Measurements from ENCODE around the gene USP11. TPM values are rescaled to one million over a fixed set of nuclear protein-coding genes. Genes with fewer than 3 reads are reported as not detected.

Gene USP11
- total and polyA plus RNA-seq, 7 donors: 4.9 to 37.7 (median 21.8) TPM

GRCh38 chrX:47201345-47201944, 31.4 kb upstream of the USP11 start:
- WGBS, 2 donors: 70 to 85% methylated on average over 9 of the region's 9 CpGs
- peak overlapping the region in 1 of 4 donors; percentile 62 for H3K27ac ChIP-seq
- intact Hi-C loops (cut with DNase I): no loop called here

GRCh38 chrX:47202316-47202715, 30.5 kb upstream of the USP11 start:
- TF ChIP-seq POLR2AphosphoS5 (IDR thresholded peaks at IDR 0.05): no peak
- no peak for TF ChIP-seq CTCF (IDR thresholded peaks at IDR 0.05)
- TF ChIP-seq EP300 (IDR thresholded peaks at IDR 0.05): no peak
- TF ChIP-seq POLR2A (IDR thresholded peaks at IDR 0.05): no peak
- peaks cover 0 to 19% (median 8%) of the 10 kb centered on the region in 4 donors for H3K4me1 ChIP-seq
- no peak overlapping the region for H3K4me3 ChIP-seq
- intact Hi-C loops (cut with DNase I): no loop called here
- H3K9me3 ChIP-seq: no peaks in the 10 kb centered on the region
- H3K27ac ChIP-seq: no peak overlapping the region
- WGBS, 2 donors: 97 to 98% methylated on average over 11 of the region's 11 CpGs
- DNase-seq: no peak
- H3K36me3 ChIP-seq: peaks cover 43 to 84% (median 67%) of the 10 kb centered on the region in 4 donors
- no peaks in the 10 kb centered on the region for H3K27me3 ChIP-seq

More at GRCh38 chrX:47201345-47201944, 31.4 kb upstream of the USP11 start:
- TF ChIP-seq POLR2A (IDR thresholded peaks at IDR 0.05): no peak
- TF ChIP-seq EP300 (IDR thresholded peaks at IDR 0.05): no peak
- peaks cover 0 to 27% (median 17%) of the 10 kb centered on the region in 4 donors for H3K4me1 ChIP-seq
- no peak overlapping the region for H3K4me3 ChIP-seq
- H3K9me3 ChIP-seq: no peaks in the 10 kb centered on the region
- DNase-seq: no peak
- peaks cover 43 to 76% (median 63%) of the 10 kb centered on the region in 4 donors for H3K36me3 ChIP-seq
- no peaks in the 10 kb centered on the region for H3K27me3 ChIP-seq

GRCh38 chrX:47202877-47203276, 29.9 kb upstream of the USP11 start:
- Histone ChIP-seq H3K27me3 (no peaks in the 10 kb centered on the region), H3K4me1 (peaks cover 0 to 13% (median 3%) of the 10 kb centered on the region in 4 donors), H3K4me3 (no peak overlapping the region), H3K9me3 (no peaks in the 10 kb centered on the region), H3K27ac (no peak overlapping the region), H3K36me3 (peaks cover 43 to 90% (median 70%) of the 10 kb centered on the region in 4 donors)
- TF ChIP-seq POLR2A (IDR thresholded peaks at IDR 0.05) (no peak), POLR2AphosphoS5 (IDR thresholded peaks at IDR 0.05) (no peak), CTCF (IDR thresholded peaks at IDR 0.05) (no peak), EP300 (IDR thresholded peaks at IDR 0.05) (no peak)
- WGBS, 2 donors: 61 to 83% methylated on average over 4 of the region's 4 CpGs
- intact Hi-C loops (cut with DNase I): no loop called here
- DNase-seq: no peak

- H3K36me3 ChIP-seq: peaks cover 46 to 92% (median 69%) of the 10 kb centered on the region in 4 donors
- whole genome bisulfite sequencing, 2 donors: 81 to 82% methylated on average over 5 of the region's 5 CpGs
- DNase-seq: no peak
- H3K27ac ChIP-seq: no peak overlapping the region
- TF ChIP-seq POLR2A (IDR thresholded peaks at IDR 0.05): no peak
- TF ChIP-seq EP300 (IDR thresholded peaks at IDR 0.05): no peak
- TF ChIP-seq CTCF (IDR thresholded peaks at IDR 0.05): no peak
- no peak for TF ChIP-seq POLR2AphosphoS5 (IDR thresholded peaks at IDR 0.05)
- H3K9me3 ChIP-seq: no peaks in the 10 kb centered on the region
- intact Hi-C loops (cut with DNase I): no loop called here
- H3K4me1 ChIP-seq: peaks cover 0 to 6% (median 0%) of the 10 kb centered on the region in 4 donors
- no peak overlapping the region for H3K4me3 ChIP-seq
- H3K27me3 ChIP-seq: no peaks in the 10 kb centered on the region
Measured at GRCh38 chrX:47204970-47205369, 27.8 kb upstream of the USP11 start.

GRCh38 chrX:47206316-47206715, 26.5 kb upstream of the USP11 start:
- H3K36me3 ChIP-seq: peaks cover 45 to 92% (median 69%) of the 10 kb centered on the region in 4 donors

More at GRCh38 chrX:47206316-47206715, 26.5 kb upstream of the USP11 start:
- intact Hi-C loops (cut with DNase I): no loop called here
- TF ChIP-seq EP300 (IDR thresholded peaks at IDR 0.05) (no peak), CTCF (IDR thresholded peaks at IDR 0.05) (no peak), POLR2A (IDR thresholded peaks at IDR 0.05) (no peak), POLR2AphosphoS5 (IDR thresholded peaks at IDR 0.05) (no peak)
- no peaks in the 10 kb centered on the region for H3K27me3 ChIP-seq
- H3K4me1 ChIP-seq: no peaks in the 10 kb centered on the region
- 71 to 91% methylated on average over 3 of the region's 3 CpGs for WGBS, 2 donors
- H3K9me3 ChIP-seq: no peaks in the 10 kb centered on the region
- H3K4me3 ChIP-seq: no peak overlapping the region
- DNase-seq: no peak
- H3K27ac ChIP-seq: no peak overlapping the region

All from sigmoid colon (tissue), 7 donors.